GM18507 (cell line): ENCODE results near the gene CD8B2.
"Not testable (repeated sequence)": the region's sequence is repeated elsewhere in the genome, so short reads cannot be mapped to it uniquely, and the experiment has no call there.

Experiments used
- DNase-seq: peaks from one replicate; pipeline ENCODE4 v3.0.0; 2011; ENCODE audit warnings: low read depth; ENCODE audit not compliant: insufficient read length; ENCODE audit errors: extremely low spot score
- FAIRE-seq: peaks from 2 replicates; lab custom pipeline; 2011; peaks lifted over from hg19 to GRCh38; lab: Jason Lieb, UNC

The CD8B2 gene

GRCh38 chr2:106545007-106545406 lies 57.8 kb downstream of the CD8B2 start:
- FAIRE-seq: no peak
- no peak for DNase-seq

GRCh38 chr2:106546391-106546990 lies 59.3 kb downstream of the CD8B2 start:
- no peak for DNase-seq
- FAIRE-seq: no peak

- DNase-seq (no peak), FAIRE-seq (no peak)
Measured at GRCh38 chr2:106547164-106547903, 60.2 kb downstream of the CD8B2 start.

GRCh38 chr2:106551417-106552130 lies 64.4 kb downstream of the CD8B2 start:
- DNase-seq: no peak
- FAIRE-seq: no peak

- no peak for DNase-seq
- no peak for FAIRE-seq
Measured at GRCh38 chr2:106552921-106553320, 65.8 kb downstream of the CD8B2 start.

- no peak for FAIRE-seq
Measured at GRCh38 chr2:106553321-106553720, 66.2 kb downstream of the CD8B2 start.

GRCh38 chr2:106554411-106554810 lies 67.2 kb downstream of the CD8B2 start:
- DNase-seq (no peak), FAIRE-seq (no peak)

More at GRCh38 chr2:106553321-106553720, 66.2 kb downstream of the CD8B2 start:
- DNase-seq: no peak

- DNase-seq: no peak
- no peak for FAIRE-seq
Measured at GRCh38 chr2:106555053-106555452, 67.9 kb downstream of the CD8B2 start.

- not testable (repeated sequence) for DNase-seq, FAIRE-seq
Measured at GRCh38 chr2:106559786-106560185, 72.6 kb downstream of the CD8B2 start.

- no peak for FAIRE-seq
- DNase-seq: no peak
Measured at GRCh38 chr2:106560773-106561172, 73.6 kb downstream of the CD8B2 start.

- DNase-seq (no peak), FAIRE-seq (no peak)
Measured at GRCh38 chr2:106561356-106561755, 74.2 kb downstream of the CD8B2 start.

- DNase-seq (no peak), FAIRE-seq (no peak)
Measured at GRCh38 chr2:106561803-106562202, 74.6 kb downstream of the CD8B2 start.

- DNase-seq (no peak), FAIRE-seq (no peak)
Measured at GRCh38 chr2:106562268-106563186, 75.4 kb downstream of the CD8B2 start.

- DNase-seq (no peak), FAIRE-seq (no peak)
Measured at GRCh38 chr2:106563195-106563594, 76.0 kb downstream of the CD8B2 start.

- FAIRE-seq: no peak
- no peak for DNase-seq
Measured at GRCh38 chr2:106565599-106565998, 78.4 kb downstream of the CD8B2 start.

GRCh38 chr2:106566050-106566449 lies 78.9 kb downstream of the CD8B2 start:
- FAIRE-seq: no peak

GRCh38 chr2:106566484-106566883 lies 79.3 kb downstream of the CD8B2 start:
- not testable (repeated sequence) for DNase-seq, FAIRE-seq

More at GRCh38 chr2:106566050-106566449, 78.9 kb downstream of the CD8B2 start:
- no peak for DNase-seq

GRCh38 chr2:106570316-106570715 lies 83.2 kb downstream of the CD8B2 start:
- DNase-seq (no peak), FAIRE-seq (no peak)
